GM23338 (cell line): ENCODE results near the gene CELA3B. TPM values are rescaled to one million over a fixed set of nuclear protein-coding genes. Genes with fewer than 3 reads are reported as not detected.
A peak's percentile ranks its signal among the peaks of the same experiment; 100 is the strongest.

Experiments
- ATAC-seq: fragments of 200-7000 bp; cut with Tn5 transposase; 3 replicates; pipeline ENCODE4 v1.9.1; 2020
- DNase-seq: peaks from one replicate; pipeline ENCODE4 v3.0.0-alpha.2; 2015; ENCODE audit warnings: low spot score
- H2AFZ ChIP-seq: fragments of 200-600 bp; sonication (generic); 2 replicates; pipeline ENCODE4 v1.8.0; 2016; ENCODE audit warnings: antibody characterized with exemption, mild to moderate bottlenecking, moderate library complexity
- H3F3A ChIP-seq: fragments of 200-600 bp; sonication (generic); replicated peaks from 2 replicates; pipeline ENCODE4 v1.8.0; 2017; ENCODE audit warnings: antibody characterized with exemption, mixed run types, low read depth
- H3K27ac ChIP-seq: fragments of 200-600 bp; sonication (generic); 2 replicates; pipeline ENCODE4 v1.6.1; 2016; ENCODE audit warnings: low read depth
- H3K27me3 ChIP-seq: fragments of 200-600 bp; sonication (generic); 2 replicates; pipeline ENCODE4 v1.8.0; 2016; ENCODE audit warnings: mild to moderate bottlenecking, mixed run types, moderate library complexity; ENCODE audit not compliant: insufficient read depth
- H3K36me3 ChIP-seq: fragments of 200-600 bp; sonication (generic); 2 replicates; pipeline ENCODE4 v1.8.0; 2016; ENCODE audit warnings: mild to moderate bottlenecking; ENCODE audit not compliant: insufficient read depth
- H3K4me1 ChIP-seq: fragments of 200-600 bp; sonication (generic); 2 replicates; pipeline ENCODE4 v1.8.0; 2016; ENCODE audit warnings: mild to moderate bottlenecking, moderate library complexity; ENCODE audit not compliant: insufficient read depth
- H3K4me2 ChIP-seq: fragments of 200-600 bp; sonication (generic); 2 replicates; pipeline ENCODE4 v1.7.1; 2017; ENCODE audit warnings: mixed run types
- H3K4me3 ChIP-seq: fragments of 200-600 bp; sonication (generic); 2 replicates; pipeline ENCODE4 v1.6.1; 2016; ENCODE audit warnings: mixed run types
- H3K79me2 ChIP-seq: fragments of 200-600 bp; sonication (generic); replicated peaks from 2 replicates; pipeline ENCODE4 v1.8.0; 2017; ENCODE audit warnings: mild to moderate bottlenecking; ENCODE audit not compliant: insufficient read depth
- H3K9me2 ChIP-seq: fragments of 200-600 bp; sonication (generic); 2 replicates; pipeline ENCODE4 v1.8.0; 2017; ENCODE audit not compliant: insufficient read depth
- H4K20me1 ChIP-seq: fragments of 200-600 bp; sonication (generic); replicated peaks from 2 replicates; pipeline ENCODE4 v1.8.0; 2017; ENCODE audit warnings: mild to moderate bottlenecking; ENCODE audit not compliant: insufficient read depth
- H3K27ac Mint-ChIP-seq: 2 replicates; pipeline ENCODE4 v1.8.0; 2020; ENCODE audit warnings: inconsistent platforms, mild to moderate bottlenecking, moderate library complexity, mixed read lengths
- H3K27me3 Mint-ChIP-seq: 3 replicates; pipeline ENCODE4 v1.8.0; 2022; ENCODE audit warnings: low read depth, mild to moderate bottlenecking, moderate library complexity, mixed read lengths, inconsistent platforms; ENCODE audit not compliant: insufficient read depth, poor library complexity
- H3K36me3 Mint-ChIP-seq: 3 replicates; pipeline ENCODE4 v1.8.0; 2021; ENCODE audit warnings: low read depth, mild to moderate bottlenecking, inconsistent platforms, moderate library complexity, mixed read lengths
- H3K4me1 Mint-ChIP-seq: 3 replicates; pipeline ENCODE4 v1.8.0; 2020; ENCODE audit warnings: mild to moderate bottlenecking, inconsistent platforms, mixed read lengths
- H3K4me3 Mint-ChIP-seq: 3 replicates; pipeline ENCODE4 v1.8.0; 2021; ENCODE audit warnings: moderate library complexity, mild to moderate bottlenecking, inconsistent platforms, mixed read lengths
- H3K9me3 Mint-ChIP-seq: 3 replicates; pipeline ENCODE4 v1.8.0; 2020; ENCODE audit warnings: moderate library complexity, mild to moderate bottlenecking, inconsistent platforms, mixed read lengths
- CREB1 ChIP-seq: fragments of 250-450 bp; sonication (Bioruptor Pico); IDR thresholded peaks from 2 replicates; pipeline ENCODE4 v1.5.0; 2020; ENCODE audit warnings: low read depth, mild to moderate bottlenecking, moderate library complexity
- CTCF ChIP-seq, 2 experiments: fragments of 200-600 bp in 1 of 2; sonication (generic) in 1 of 2; conservative IDR thresholded peaks; 2 replicates each; pipeline versions ENCODE4 v1.5.1 to v1.6.1; 2016 to 2017; ENCODE audit warnings: antibody characterized with exemption in 2 of 2, low read depth in 2 of 2, mild to moderate bottlenecking in 2 of 2, moderate library complexity in 1 of 2
- ETS1 ChIP-seq: IDR thresholded peaks from 2 replicates; pipeline ENCODE4 v1.6.1; 2016; ENCODE audit warnings: antibody characterized with exemption
- EZH2 ChIP-seq: fragments of 200-600 bp; sonication (generic); IDR thresholded peaks from one replicate; pipeline ENCODE4 v1.8.0; 2017; ENCODE audit warnings: antibody characterized with exemption, mild to moderate bottlenecking, low read depth; ENCODE audit not compliant: unreplicated experiment
- JUNB ChIP-seq: IDR thresholded peaks from one replicate; pipeline ENCODE4 v1.6.1; 2016; ENCODE audit warnings: antibody characterized with exemption; ENCODE audit not compliant: unreplicated experiment
- NANOG ChIP-seq: IDR thresholded peaks from 2 replicates; pipeline ENCODE4 v1.6.1; 2016; ENCODE audit warnings: antibody characterized with exemption, borderline replicate concordance
- POLR2AphosphoS5 ChIP-seq: IDR thresholded peaks from 2 replicates; pipeline ENCODE4 v1.6.1; 2016; ENCODE audit warnings: antibody characterized with exemption, low read depth
- STAT1 ChIP-seq: IDR thresholded peaks from one replicate; pipeline ENCODE4 v1.6.1; 2016; ENCODE audit warnings: antibody characterized with exemption; ENCODE audit not compliant: unreplicated experiment
- ZNF114 ChIP-seq: fragments of 250-450 bp; sonication (Bioruptor Pico); IDR thresholded peaks from 2 replicates; pipeline ENCODE4 v1.5.0; 2020; ENCODE audit warnings: mild to moderate bottlenecking, moderate library complexity
- ZNF331 ChIP-seq: fragments of 250-450 bp; sonication (Bioruptor Pico); IDR thresholded peaks from 2 replicates; pipeline ENCODE4 v1.5.0; 2020; ENCODE audit warnings: low read depth, mild to moderate bottlenecking, moderate library complexity
- polyA plus RNA-seq: library from polyadenylated mRNA; unstranded; fragments of >200 nt; fragmentation: Nextera tagmentation; extraction: Ambion mirVana; gene quantifications from 2 replicates; pipeline ENCODE4 v1.2.1, GENCODE V29; 2016
- total RNA-seq: library from RNA; depleted of rRNA; stranded (reverse); fragments of >200 nt; shearing (Covaris generic); gene quantifications from 2 replicates; pipeline ENCODE4 v1.2.3, GENCODE V29; 2014
- TF ChIP-seq, protein P1 (sequence below): fragments of 250-450 bp; sonication (Bioruptor Pico); IDR thresholded peaks from 2 replicates; pipeline ENCODE4 v1.5.0; 2020; ENCODE audit warnings: mild to moderate bottlenecking, moderate library complexity

Gene CELA3B
- total and polyA plus RNA-seq, 2 experiments from 2014 or later: not detected

- H3K27ac ChIP-seq: no peak overlapping the region
- peak overlapping the region; percentile 59; the same call in 1 of the 2 replicates for H3K4me2 ChIP-seq
These were observed 60.7 kb downstream of the CELA3B start for GRCh38 chr1:22037520-22037919.

More at GRCh38 chr1:22037520-22037919, 60.7 kb downstream of the CELA3B start:
- ATAC-seq (peak; percentile 51), DNase-seq (peak; percentile 46)
- Histone ChIP-seq H2AFZ (no peak overlapping the region; the same call in 1 of the 2 replicates), H3K79me2 (no peaks in the 10 kb centered on the region), H4K20me1 (no peaks in the 10 kb centered on the region), H3K9me2 (peaks cover 3% of the 10 kb centered on the region; the same call in 1 of the 2 replicates), H3K36me3 (no peaks in the 10 kb centered on the region), H3K4me1 (peaks cover 21% of the 10 kb centered on the region; the same call in 1 of the 2 replicates), H3F3A (0 out of 2 replicates have a peak, but pooled peaks cover 4% of the 10 kb centered on the region), H3K4me3 (no peak overlapping the region), H3K27me3 (no peaks in the 10 kb centered on the region)
- Mint-ChIP-seq H3K27ac (no peak overlapping the region), H3K36me3 (peaks cover 1% of the 10 kb centered on the region; the same call in 1 of the 3 replicates), H3K4me3 (no peak overlapping the region), H3K27me3 (peaks cover 6% of the 10 kb centered on the region), H3K9me3 (no peaks in the 10 kb centered on the region), H3K4me1 (peaks cover 14% of the 10 kb centered on the region)
- TF ChIP-seq CREB1 (CRISPR knock-in tag) (no peak), NANOG (no peak), JUNB (no peak), EZH2 (no peak), CTCF (conservative IDR thresholded peaks at IDR 0.05; ENCODE audit: low read depth in 2 of 2) (no peak), ZNF331 (CRISPR knock-in tag) (no peak), ETS1 (no peak), ZNF114 (CRISPR knock-in tag) (no peak), POLR2AphosphoS5 (no peak), STAT1 (no peak)
- TF ChIP-seq, protein P1, sequence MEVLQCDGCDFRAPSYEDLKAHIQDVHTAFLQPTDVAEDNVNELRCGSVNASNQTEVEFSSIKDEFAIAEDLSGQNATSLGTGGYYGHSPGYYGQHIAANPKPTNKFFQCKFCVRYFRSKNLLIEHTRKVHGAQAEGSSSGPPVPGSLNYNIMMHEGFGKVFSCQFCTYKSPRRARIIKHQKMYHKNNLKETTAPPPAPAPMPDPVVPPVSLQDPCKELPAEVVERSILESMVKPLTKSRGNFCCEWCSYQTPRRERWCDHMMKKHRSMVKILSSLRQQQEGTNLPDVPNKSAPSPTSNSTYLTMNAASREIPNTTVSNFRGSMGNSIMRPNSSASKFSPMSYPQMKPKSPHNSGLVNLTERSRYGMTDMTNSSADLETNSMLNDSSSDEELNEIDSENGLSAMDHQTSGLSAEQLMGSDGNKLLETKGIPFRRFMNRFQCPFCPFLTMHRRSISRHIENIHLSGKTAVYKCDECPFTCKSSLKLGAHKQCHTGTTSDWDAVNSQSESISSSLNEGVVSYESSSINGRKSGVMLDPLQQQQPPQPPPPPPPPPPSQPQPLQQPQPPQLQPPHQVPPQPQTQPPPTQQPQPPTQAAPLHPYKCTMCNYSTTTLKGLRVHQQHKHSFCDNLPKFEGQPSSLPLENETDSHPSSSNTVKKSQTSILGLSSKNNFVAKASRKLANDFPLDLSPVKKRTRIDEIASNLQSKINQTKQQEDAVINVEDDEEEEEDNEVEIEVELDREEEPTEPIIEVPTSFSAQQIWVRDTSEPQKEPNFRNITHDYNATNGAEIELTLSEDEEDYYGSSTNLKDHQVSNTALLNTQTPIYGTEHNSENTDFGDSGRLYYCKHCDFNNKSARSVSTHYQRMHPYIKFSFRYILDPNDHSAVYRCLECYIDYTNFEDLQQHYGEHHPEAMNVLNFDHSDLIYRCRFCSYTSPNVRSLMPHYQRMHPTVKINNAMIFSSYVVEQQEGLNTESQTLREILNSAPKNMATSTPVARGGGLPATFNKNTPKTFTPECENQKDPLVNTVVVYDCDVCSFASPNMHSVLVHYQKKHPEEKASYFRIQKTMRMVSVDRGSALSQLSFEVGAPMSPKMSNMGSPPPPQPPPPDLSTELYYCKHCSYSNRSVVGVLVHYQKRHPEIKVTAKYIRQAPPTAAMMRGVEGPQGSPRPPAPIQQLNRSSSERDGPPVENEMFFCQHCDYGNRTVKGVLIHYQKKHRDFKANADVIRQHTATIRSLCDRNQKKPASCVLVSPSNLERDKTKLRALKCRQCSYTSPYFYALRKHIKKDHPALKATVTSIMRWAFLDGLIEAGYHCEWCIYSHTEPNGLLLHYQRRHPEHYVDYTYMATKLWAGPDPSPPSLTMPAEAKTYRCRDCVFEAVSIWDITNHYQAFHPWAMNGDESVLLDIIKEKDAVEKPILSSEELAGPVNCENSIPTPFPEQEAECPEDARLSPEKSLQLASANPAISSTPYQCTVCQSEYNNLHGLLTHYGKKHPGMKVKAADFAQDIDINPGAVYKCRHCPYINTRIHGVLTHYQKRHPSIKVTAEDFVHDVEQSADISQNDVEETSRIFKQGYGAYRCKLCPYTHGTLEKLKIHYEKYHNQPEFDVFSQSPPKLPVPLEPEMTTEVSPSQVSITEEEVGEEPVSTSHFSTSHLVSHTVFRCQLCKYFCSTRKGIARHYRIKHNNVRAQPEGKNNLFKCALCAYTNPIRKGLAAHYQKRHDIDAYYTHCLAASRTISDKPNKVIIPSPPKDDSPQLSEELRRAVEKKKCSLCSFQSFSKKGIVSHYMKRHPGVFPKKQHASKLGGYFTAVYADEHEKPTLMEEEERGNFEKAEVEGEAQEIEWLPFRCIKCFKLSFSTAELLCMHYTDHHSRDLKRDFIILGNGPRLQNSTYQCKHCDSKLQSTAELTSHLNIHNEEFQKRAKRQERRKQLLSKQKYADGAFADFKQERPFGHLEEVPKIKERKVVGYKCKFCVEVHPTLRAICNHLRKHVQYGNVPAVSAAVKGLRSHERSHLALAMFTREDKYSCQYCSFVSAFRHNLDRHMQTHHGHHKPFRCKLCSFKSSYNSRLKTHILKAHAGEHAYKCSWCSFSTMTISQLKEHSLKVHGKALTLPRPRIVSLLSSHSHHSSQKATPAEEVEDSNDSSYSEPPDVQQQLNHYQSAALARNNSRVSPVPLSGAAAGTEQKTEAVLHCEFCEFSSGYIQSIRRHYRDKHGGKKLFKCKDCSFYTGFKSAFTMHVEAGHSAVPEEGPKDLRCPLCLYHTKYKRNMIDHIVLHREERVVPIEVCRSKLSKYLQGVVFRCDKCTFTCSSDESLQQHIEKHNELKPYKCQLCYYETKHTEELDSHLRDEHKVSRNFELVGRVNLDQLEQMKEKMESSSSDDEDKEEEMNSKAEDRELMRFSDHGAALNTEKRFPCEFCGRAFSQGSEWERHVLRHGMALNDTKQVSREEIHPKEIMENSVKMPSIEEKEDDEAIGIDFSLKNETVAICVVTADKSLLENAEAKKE: no peak
